Measurements from ENCODE around the gene PRIMA1.

- TF ChIP-seq POLR2A (IDR thresholded peaks at IDR 0.05), result no peak
- TF ChIP-seq, protein P1, sequence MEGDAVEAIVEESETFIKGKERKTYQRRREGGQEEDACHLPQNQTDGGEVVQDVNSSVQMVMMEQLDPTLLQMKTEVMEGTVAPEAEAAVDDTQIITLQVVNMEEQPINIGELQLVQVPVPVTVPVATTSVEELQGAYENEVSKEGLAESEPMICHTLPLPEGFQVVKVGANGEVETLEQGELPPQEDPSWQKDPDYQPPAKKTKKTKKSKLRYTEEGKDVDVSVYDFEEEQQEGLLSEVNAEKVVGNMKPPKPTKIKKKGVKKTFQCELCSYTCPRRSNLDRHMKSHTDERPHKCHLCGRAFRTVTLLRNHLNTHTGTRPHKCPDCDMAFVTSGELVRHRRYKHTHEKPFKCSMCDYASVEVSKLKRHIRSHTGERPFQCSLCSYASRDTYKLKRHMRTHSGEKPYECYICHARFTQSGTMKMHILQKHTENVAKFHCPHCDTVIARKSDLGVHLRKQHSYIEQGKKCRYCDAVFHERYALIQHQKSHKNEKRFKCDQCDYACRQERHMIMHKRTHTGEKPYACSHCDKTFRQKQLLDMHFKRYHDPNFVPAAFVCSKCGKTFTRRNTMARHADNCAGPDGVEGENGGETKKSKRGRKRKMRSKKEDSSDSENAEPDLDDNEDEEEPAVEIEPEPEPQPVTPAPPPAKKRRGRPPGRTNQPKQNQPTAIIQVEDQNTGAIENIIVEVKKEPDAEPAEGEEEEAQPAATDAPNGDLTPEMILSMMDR (IDR thresholded peaks at IDR 0.05), result no peak
These were observed 43.4 kb downstream of the PRIMA1 start for GRCh38 chr14:93744876-93745275.
